Retinal pigment epithelial cell (primary cell): ENCODE measurements around the gene TNFRSF18.

Experiments used
- DNase-seq: peaks from one replicate; pipeline ENCODE4 v3.0.0-alpha.2; 2010; ENCODE audit warnings: low read depth
- H3K4me3 ChIP-seq: 2 replicates; pipeline ENCODE4 v1.5.1; 2011; ENCODE audit warnings: mild to moderate bottlenecking, low read length, control low read depth, moderate library complexity
- TF ChIP-seq, protein P1 (sequence below): conservative IDR thresholded peaks from 2 replicates; pipeline ENCODE4 v1.5.1; 2011; ENCODE audit warnings: low read depth, low read length, control low read depth, inconsistent platforms

Gene TNFRSF18

DNA sequence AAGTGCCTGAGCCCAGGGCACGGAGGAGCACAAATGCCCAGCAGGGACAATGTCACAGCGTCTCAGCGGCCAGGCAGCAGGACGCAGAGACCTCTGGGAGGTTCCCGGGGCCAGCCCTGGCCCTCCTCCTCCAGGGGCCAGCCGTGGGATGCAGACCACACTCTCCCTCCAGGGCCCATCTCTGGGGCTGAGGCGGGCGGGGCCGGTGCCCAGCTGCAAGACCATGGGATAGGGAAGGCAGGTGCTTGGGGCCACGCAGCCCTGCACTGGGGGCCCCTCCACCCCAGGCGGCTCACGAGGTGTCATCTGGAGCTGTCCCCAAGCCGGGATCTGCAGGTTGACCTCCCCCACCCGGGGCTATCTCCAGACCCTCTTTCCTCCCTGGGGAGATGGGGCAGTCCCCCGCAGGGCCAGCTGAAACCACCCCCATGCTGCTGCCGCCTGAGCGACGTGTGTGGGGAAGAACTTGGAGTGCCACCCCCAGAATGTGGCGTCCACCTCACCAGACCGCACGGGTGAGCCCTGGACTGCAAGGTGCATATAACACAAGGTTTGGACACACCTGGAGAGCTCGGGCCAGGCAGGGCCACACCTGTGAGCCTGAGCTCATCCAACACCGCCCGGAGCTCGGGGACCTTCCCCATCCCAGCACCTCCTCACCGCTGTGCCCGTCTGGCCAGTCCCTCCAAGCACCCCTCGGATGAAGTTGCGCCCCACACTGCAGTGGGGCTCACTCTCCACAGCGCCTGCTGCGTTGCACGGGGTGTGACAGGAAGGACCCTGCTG, 36.8 kb downstream of the TNFRSF18 start:
- no peak for DNase-seq
- no peak overlapping the region for H3K4me3 ChIP-seq
- TF ChIP-seq, protein P1, sequence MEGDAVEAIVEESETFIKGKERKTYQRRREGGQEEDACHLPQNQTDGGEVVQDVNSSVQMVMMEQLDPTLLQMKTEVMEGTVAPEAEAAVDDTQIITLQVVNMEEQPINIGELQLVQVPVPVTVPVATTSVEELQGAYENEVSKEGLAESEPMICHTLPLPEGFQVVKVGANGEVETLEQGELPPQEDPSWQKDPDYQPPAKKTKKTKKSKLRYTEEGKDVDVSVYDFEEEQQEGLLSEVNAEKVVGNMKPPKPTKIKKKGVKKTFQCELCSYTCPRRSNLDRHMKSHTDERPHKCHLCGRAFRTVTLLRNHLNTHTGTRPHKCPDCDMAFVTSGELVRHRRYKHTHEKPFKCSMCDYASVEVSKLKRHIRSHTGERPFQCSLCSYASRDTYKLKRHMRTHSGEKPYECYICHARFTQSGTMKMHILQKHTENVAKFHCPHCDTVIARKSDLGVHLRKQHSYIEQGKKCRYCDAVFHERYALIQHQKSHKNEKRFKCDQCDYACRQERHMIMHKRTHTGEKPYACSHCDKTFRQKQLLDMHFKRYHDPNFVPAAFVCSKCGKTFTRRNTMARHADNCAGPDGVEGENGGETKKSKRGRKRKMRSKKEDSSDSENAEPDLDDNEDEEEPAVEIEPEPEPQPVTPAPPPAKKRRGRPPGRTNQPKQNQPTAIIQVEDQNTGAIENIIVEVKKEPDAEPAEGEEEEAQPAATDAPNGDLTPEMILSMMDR, result no peak

DNA sequence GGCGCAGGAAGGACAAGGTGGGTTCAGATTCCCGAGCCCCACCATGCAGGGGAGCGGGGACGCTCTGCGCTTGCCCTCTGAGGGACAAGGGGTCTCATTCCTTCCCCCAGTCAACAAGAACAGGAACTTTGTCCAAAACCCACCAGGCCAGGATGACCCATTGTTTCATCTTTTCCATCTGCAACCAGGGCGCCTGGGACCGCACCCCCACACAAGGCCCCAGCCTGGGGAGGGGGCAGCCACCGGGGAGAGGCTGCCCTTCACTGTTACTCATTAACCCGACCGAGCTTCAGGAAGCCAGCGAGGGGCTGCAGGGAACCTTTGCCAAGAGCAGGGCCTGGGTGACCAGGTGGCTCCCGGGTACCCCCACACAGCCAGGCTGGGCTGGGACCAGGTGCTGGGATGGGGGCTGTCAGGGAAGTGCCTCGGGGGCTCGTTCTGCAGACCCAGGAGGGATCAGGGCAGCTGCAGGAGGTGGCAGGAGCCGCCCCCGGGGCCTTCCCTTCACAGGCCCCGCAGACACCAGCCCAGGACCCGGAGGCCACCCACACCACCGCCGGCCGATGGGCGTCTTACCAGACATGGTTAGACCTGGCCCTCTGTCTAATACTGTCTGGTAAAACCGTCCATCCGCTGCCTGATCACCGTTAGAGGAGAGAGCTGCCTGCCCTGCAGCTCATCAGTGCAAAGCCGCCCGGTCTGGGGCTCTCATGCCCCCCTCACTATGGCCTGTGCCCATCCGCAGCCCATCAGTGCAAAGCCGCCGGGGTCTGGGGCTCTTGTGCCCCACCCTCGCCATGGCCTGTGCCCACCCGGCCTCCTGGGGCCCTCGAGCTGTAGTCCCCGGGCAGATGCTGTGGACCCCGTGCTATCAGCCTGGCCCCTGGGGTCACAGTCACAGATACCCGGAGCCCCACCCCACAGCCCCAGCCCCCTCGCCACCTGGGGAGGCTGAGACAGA, 37.7 kb downstream of the TNFRSF18 start:
- TF ChIP-seq, protein P1, result no peak
- no peak overlapping the region for H3K4me3 ChIP-seq
- DNase-seq, result no peak

DNA sequence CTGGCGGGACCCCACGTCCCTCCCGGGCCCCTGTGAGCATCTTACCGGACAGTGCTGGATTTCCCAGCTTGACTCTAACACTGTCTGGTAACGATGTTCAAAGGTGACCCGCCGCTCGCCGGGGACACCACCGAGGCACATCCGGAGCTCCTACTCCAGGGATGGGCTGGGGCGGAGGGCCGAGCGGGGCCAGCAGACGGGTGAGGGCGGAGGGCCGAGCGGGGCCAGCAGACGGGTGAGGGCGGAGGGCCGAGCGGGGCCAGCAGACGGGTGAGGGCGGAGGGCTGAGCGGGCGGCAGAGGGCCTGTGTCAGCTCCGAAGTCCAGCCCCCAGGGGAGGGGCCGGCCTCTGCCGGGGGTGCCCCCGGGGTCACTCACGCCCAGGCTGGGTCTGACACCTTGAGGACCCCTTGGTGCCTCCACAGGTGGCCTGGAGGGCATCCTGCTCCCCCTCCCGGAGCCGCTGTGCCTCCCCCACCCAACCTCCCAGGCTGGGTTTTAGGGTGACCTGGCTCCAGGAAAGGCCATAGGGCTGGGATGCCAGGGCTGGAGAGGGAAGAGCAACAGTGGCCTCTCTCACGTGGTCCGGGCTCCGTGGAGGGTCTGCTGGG, 38.4 kb downstream of the TNFRSF18 start:
- TF ChIP-seq, protein P1, result no peak
- no peak overlapping the region for H3K4me3 ChIP-seq
- DNase-seq, result no peak

DNA sequence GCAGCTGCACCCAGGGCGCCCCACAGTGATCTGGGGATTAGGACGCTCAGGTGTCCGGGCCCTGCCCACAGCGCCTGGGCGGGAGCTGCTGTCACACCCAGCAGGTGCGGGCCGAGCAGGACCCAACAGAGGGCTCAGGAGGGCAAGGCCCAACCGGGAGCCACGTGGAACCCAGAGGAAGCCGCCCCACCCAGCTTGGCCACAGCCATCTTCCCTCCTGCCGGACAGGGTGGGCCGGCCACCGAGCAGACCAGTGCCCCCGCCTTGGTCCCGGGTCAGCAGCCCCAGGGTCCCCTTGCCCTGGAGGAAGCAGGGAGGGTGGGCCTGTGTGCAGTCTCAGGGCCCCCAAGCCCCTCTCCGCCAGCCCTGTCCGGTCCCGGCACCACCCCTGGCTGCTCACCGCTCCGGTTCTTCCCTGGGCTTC, 39.0 kb downstream of the TNFRSF18 start:
- H3K4me3 ChIP-seq, result no peak overlapping the region
- no peak for DNase-seq
- TF ChIP-seq, protein P1, result no peak

DNA sequence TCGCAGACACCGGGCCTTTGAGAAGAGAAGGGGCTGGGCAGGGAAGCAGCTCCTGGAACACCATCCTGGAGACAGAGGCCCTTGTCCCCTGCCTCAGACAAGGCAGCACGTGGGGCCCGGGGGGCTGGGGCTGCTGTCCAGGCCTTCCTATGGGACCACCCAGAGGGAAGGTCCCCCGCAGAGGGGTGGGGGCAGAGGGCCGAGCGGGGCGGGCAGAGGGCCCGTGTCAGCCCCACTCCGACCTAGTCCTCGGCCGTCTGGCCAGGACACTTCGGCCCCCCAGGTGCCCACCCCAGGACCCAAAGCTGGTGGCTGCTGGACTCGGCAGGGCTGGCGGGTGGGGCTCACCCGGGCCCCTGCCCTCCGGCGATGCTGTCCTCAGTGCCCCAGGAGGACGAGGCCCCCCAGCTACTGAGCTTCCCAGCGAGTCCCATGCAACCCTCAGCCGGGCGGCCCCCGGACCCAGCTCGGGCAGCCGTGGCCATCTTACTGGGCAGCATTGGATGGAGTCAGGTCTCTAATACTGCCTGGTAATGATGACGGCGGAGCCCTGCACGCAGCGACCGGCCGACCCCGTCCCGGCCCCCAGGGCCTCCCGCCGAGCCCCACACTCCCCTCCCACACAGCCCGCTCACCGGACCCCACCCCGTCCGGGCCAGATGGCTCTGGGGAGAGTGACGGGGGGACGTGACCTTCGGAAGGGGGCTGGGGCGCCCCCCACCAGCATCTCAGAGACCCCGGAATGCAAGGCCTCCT, 39.6 kb downstream of the TNFRSF18 start:
- no peak for DNase-seq
- TF ChIP-seq, protein P1, result no peak
- H3K4me3 ChIP-seq, result no peak overlapping the region

DNA sequence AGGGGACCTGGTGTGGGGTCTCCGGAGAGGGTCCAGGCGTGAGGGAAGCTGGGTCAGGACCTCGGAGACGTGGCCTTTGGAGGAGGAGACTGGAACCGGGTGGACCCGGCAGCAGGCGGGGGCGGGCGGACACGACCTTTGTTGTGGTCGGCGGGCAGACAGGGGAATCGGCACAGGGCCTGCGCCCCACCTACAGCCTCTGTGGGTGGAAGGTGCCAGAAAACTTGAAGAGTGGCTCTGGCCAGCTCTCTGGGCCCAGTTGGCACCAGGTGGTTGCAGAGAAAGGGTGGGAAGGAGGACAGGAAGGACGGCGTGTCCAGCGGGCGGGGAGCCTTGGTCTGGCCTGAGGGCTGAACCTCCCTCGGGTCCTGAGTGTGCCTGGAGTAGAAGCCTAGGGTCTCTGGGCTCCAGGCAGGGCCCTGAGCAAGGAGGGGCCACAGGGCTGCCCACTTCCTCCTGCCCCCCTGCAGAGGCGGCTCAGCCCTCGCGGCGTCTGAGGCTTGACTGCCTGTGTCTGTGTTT, 40.4 kb downstream of the TNFRSF18 start:
- H3K4me3 ChIP-seq, result no peak overlapping the region
- TF ChIP-seq, protein P1, result no peak
- DNase-seq, result no peak
